ENCODE measurements around the gene DACH1. TPM values are rescaled to one million over a fixed set of nuclear protein-coding genes. Genes with fewer than 3 reads are reported as not detected.

Gene DACH1
- total and polyA plus RNA-seq, 9 of the 15 experiments (the other 6 are each of a cell fraction or from before 2014, with no cell fraction given) = 0.04 to 0.07 (median 0.04) TPM; not detected in 2

- intact Hi-C loops (cut with micrococcal nuclease) = no loop called here
- H3K36me3 ChIP-seq (ENCODE audit: control insufficient read depth, insufficient read depth, low read length) = no peaks in the 10 kb centered on the region
- CTCF ChIA-PET (ENCODE audit: low intra/inter-chr PET ratio) = no interaction called here
- in situ Hi-C loops (cut with MboI) = no loop called here
- H3K79me2 ChIP-seq (ENCODE audit: control insufficient read depth, insufficient read depth, low read length) = no peaks in the 10 kb centered on the region
- POLR2A ChIA-PET = interaction anchor here (1.2 kb wide), 1 partner anchor 100 kb away, joined by 4 read pairs; no protein-coding TSS in a partner anchor
- no peak overlapping the region for H3K4me3 ChIP-seq
- TF ChIP-seq ZNF280B (CRISPR knock-in tag; IDR thresholded peaks at IDR 0.05) (no peak), MIER1 (IDR thresholded peaks at IDR 0.05; ENCODE audit: low read depth) (no peak), RFX7 (CRISPR knock-in tag; IDR thresholded peaks at IDR 0.05) (no peak), RNF219 (CRISPR knock-in tag; IDR thresholded peaks at IDR 0.05) (no peak), CBFB (CRISPR knock-in tag; IDR thresholded peaks at IDR 0.05) (no peak), ZNF217 (CRISPR knock-in tag; IDR thresholded peaks at IDR 0.05) (no peak), ELK1 (CRISPR knock-in tag; IDR thresholded peaks at IDR 0.05) (no peak), ZNF134 (CRISPR knock-in tag; conservative IDR thresholded peaks at IDR 0.05) (no peak), ZNF384 (IDR thresholded peaks at IDR 0.05; ENCODE audit: low read depth, low read length) (no peak)
- no peaks in the 10 kb centered on the region for H3K27me3 ChIP-seq (ENCODE audit: control insufficient read depth in 2 of 2, insufficient read depth in 2 of 2, low read length in 2 of 2)
- BruUV-seq (replicated peaks) = no TSS peak
- no peak for FAIRE-seq
- H3K4me1 ChIP-seq (replicated peaks in 1 of 2; ENCODE audit: control insufficient read depth in 2 of 2, insufficient read depth in 2 of 2, low read length in 2 of 2) = no peaks in the 10 kb centered on the region
- WGBS (ENCODE audit: insufficient coverage, low coverage, missing lambda C conversion rate) = 13% methylated on average over 2 of the region's 2 CpGs
- H3K9me1 ChIP-seq (ENCODE audit: control insufficient read depth, insufficient read depth, low read length) = no peaks in the 10 kb centered on the region
- H2AFZ ChIP-seq (ENCODE audit: low read depth, low read length) = no peak overlapping the region
- H4K20me1 ChIP-seq (replicated peaks; ENCODE audit: control insufficient read depth, insufficient read depth, low read length) = no peaks in the 10 kb centered on the region
- ATAC-seq = no peak
- no peak overlapping the region for H3K4me2 ChIP-seq (ENCODE audit: insufficient read depth, low read length)
- DNase-seq (ENCODE audit: extremely low read depth in 1 of 4, low spot score in 3 of 4) = no peak
- H3K27ac ChIP-seq (ENCODE audit: extremely low read depth, low read depth, low read length) = no peak overlapping the region
- H3K9ac ChIP-seq (ENCODE audit: insufficient read depth in 1 of 2, low read depth in 2 of 2, low read length in 2 of 2) = no peak overlapping the region
- H3K9me3 ChIP-seq (replicated peaks; ENCODE audit: control insufficient read depth, insufficient read depth, low read depth, low read length) = no peaks in the 10 kb centered on the region
Measured at GRCh38 chr13:71876648-71877255, 9.7 kb upstream of the DACH1 start.

Data from K562 (cell line).